ENCODE measurements around the gene TXNDC2. TPM values are rescaled to one million over a fixed set of nuclear protein-coding genes. Genes with fewer than 3 reads are reported as not detected.

TXNDC2 gene
- polyA plus RNA-seq, 3 donors, result 0.10 to 0.36 TPM; not detected in 1

GRCh38 chr18:9861933-9862332 is 23.8 kb upstream of the TXNDC2 start:
- H3K4me1 ChIP-seq (ENCODE audit: control insufficient read depth in 1 of 2, insufficient read depth in 2 of 2, low read length in 2 of 2), result peaks cover 6 to 9% of the 10 kb centered on the region in 2 donors
- DNase-seq, result no peak
- no peak for TF ChIP-seq CTCF (IDR thresholded peaks at IDR 0.05)
- no peak overlapping the region for H3K9ac ChIP-seq (ENCODE audit: insufficient read depth, low read length, poor library complexity, severe bottlenecking)
- no peak overlapping the region for H3K4me3 ChIP-seq (replicated peaks in 1 of 3; ENCODE audit: low read depth in 2 of 3, low read length in 3 of 3)
- H3K36me3 ChIP-seq (replicated peaks in 1 of 2; ENCODE audit: control insufficient read depth in 1 of 2, insufficient read depth in 2 of 2, low read length in 2 of 2), result peaks cover 45 to 68% of the 10 kb centered on the region in 2 donors
- no peaks in the 10 kb centered on the region for H3K27me3 ChIP-seq (ENCODE audit: control insufficient read depth in 2 of 2, insufficient read depth in 2 of 2, low read length in 2 of 2)
- Mint-ChIP-seq H3K9me3 (peaks cover 10 to 17% (median 13%) of the 10 kb centered on the region in 7 donors), H3K27me3 (ENCODE audit: low read depth in 3 of 3) (no peaks in the 10 kb centered on the region), H3K36me3 (peaks cover 66 to 81% of the 10 kb centered on the region in 2 donors), H3K4me1 (peaks cover 11% of the 10 kb centered on the region), H3K27ac (peak overlapping the region in 1 of 7 donors; percentile 11), H3K4me3 (no peak overlapping the region)
- WGBS (ENCODE audit: insufficient coverage), result 73% methylated on average over 3 of the region's 4 CpGs
- peaks cover 13% of the 10 kb centered on the region for H4K20me1 ChIP-seq (ENCODE audit: insufficient read depth, low read length)
- H2AFZ ChIP-seq (ENCODE audit: insufficient read depth, low read depth, low read length, poor library complexity, severe bottlenecking), result no peak overlapping the region
- peaks cover 9 to 15% of the 10 kb centered on the region in 2 donors for H3K9me3 ChIP-seq (replicated peaks in 1 of 2; ENCODE audit: control insufficient read depth in 1 of 2, insufficient read depth in 1 of 2, low read length in 2 of 2)
- intact Hi-C loops (cut with micrococcal nuclease), result no loop called here
- no peak overlapping the region for H3K4me2 ChIP-seq (replicated peaks; ENCODE audit: extremely low read depth, low read length, poor library complexity, severe bottlenecking)
- no peak overlapping the region for H3K27ac ChIP-seq (ENCODE audit: low read depth in 1 of 2, low read length in 2 of 2)
- H3K79me2 ChIP-seq (ENCODE audit: insufficient read depth, low read length), result no peaks in the 10 kb centered on the region

GRCh38 chr18:9862686-9863085 is 23.1 kb upstream of the TXNDC2 start:
- intact Hi-C loops (cut with micrococcal nuclease), result no loop called here
- no peak overlapping the region for H3K9ac ChIP-seq (ENCODE audit: insufficient read depth, low read length, poor library complexity, severe bottlenecking)
- no peak overlapping the region for H3K27ac Mint-ChIP-seq
- H3K4me2 ChIP-seq (replicated peaks; ENCODE audit: extremely low read depth, low read length, poor library complexity, severe bottlenecking), result no peak overlapping the region
- H3K79me2 ChIP-seq (ENCODE audit: insufficient read depth, low read length), result no peaks in the 10 kb centered on the region
- H3K27ac ChIP-seq (ENCODE audit: low read depth in 1 of 2, low read length in 2 of 2), result no peak overlapping the region
- peaks cover 13% of the 10 kb centered on the region for H3K4me1 Mint-ChIP-seq
- H3K4me1 ChIP-seq (ENCODE audit: control insufficient read depth in 1 of 2, insufficient read depth in 2 of 2, low read length in 2 of 2), result peaks cover 7 to 12% of the 10 kb centered on the region in 2 donors
- H3K27me3 Mint-ChIP-seq (ENCODE audit: low read depth in 3 of 3), result no peaks in the 10 kb centered on the region
- H3K4me3 Mint-ChIP-seq, result no peak overlapping the region
- H2AFZ ChIP-seq (ENCODE audit: insufficient read depth, low read depth, low read length, poor library complexity, severe bottlenecking), result no peak overlapping the region
- no peaks in the 10 kb centered on the region for H3K27me3 ChIP-seq (ENCODE audit: control insufficient read depth in 2 of 2, insufficient read depth in 2 of 2, low read length in 2 of 2)
- H3K4me3 ChIP-seq (replicated peaks in 1 of 3; ENCODE audit: low read depth in 2 of 3, low read length in 3 of 3), result no peak overlapping the region
- DNase-seq, result no peak
- no peak for TF ChIP-seq CTCF (IDR thresholded peaks at IDR 0.05)
- H3K36me3 Mint-ChIP-seq, result peaks cover 61 to 74% of the 10 kb centered on the region in 2 donors
- H3K36me3 ChIP-seq (replicated peaks in 1 of 2; ENCODE audit: control insufficient read depth in 1 of 2, insufficient read depth in 2 of 2, low read length in 2 of 2), result peaks cover 45 to 63% of the 10 kb centered on the region in 2 donors
- peaks cover 10 to 17% (median 13%) of the 10 kb centered on the region in 7 donors for H3K9me3 Mint-ChIP-seq
- H3K9me3 ChIP-seq (replicated peaks in 1 of 2; ENCODE audit: control insufficient read depth in 1 of 2, insufficient read depth in 1 of 2, low read length in 2 of 2), result peaks cover 9 to 15% of the 10 kb centered on the region in 2 donors
- 0% methylated on average over 1 of the region's 3 CpGs for WGBS (ENCODE audit: insufficient coverage)
- peaks cover 9% of the 10 kb centered on the region for H4K20me1 ChIP-seq (ENCODE audit: insufficient read depth, low read length)
